HG02623 (cell line): ENCODE measurements around the gene PNLIPRP1.

ENCODE experiments used
- ATAC-seq: cut with Tn5 transposase; IDR thresholded peaks from one replicate; pipeline ENCODE4 v1.9.1; 2021; ENCODE audit warnings: moderate library complexity; ENCODE audit not compliant: unreplicated experiment

PNLIPRP1 gene

GRCh38 chr10:116598329-116598728, 7.6 kb downstream of the PNLIPRP1 start:
- ATAC-seq, result no peak

DNA sequence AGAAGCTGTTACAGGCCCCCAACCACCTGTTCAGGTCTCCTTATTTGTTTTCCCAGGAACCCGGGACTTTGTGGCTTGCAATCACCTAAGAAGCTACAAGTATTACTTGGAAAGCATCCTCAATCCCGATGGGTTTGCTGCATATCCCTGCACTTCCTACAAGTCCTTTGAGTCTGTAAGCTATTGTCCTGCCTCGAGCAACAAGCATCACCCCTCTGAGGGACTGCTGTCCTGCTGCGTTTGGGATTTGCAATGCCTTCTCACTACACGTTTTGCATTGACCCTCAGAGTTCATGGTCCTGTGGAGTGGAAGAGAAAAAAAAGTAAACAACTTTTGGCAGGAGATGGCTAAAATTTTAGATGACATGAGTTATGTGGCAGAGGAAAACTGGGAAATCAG, 9.2 kb downstream of the PNLIPRP1 start:
- ATAC-seq, result no peak

DNA sequence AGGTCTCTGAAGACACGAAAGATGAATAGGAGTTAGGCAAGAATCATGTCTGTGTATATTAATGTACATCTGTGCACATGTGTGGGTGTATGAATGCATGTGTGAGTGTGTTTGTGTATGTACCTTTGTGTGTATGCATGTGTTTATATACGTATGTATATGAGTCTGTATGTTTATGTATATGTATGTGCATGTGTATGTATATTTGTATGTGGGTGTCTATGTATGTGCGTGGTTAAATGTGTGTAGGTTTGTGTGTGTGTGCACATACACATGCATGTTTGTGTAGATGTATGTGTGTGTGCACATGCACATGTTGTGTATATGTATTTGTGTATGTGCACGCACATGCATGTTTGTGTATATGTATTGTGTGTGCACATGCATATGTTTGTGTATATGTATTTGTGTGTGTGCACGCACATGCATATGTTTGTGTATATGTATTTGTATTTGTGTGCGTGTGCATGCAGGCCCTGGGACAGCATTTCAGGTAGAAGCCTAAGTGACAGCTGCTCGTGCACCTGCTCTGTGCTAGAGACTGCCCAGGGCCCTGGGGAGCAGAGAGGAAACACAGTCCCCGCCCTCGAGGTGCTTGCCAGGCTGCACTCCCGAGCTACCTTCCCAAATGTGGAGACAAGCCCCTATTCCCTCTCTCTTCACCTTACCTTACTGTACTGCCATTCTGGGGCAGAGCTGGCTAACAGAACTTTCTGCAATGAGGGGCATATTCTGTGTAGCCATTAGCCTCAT, 12.1 kb downstream of the PNLIPRP1 start:
- no peak for ATAC-seq

DNA sequence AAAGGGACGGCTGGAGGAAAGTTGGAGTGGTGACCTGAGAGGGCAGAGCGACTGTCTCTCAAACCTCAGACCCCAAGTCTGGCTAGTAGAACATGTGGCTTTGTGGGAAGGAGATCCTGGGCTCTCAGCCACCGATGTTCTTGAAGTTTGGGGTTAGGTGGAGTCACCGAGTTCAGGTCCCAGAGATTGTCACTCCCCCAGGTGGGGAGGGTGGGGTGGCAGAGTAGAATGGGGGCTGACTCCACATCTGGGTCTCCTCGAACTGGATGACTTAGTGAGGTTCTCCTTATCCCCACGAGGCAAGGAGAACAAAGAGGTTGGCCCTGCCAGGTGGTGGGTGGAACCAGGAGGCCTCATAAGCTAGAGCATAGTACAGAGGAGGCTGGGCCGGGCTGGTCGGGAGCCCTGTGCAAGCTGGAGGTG, 15.3 kb downstream of the PNLIPRP1 start:
- no peak for ATAC-seq

DNA sequence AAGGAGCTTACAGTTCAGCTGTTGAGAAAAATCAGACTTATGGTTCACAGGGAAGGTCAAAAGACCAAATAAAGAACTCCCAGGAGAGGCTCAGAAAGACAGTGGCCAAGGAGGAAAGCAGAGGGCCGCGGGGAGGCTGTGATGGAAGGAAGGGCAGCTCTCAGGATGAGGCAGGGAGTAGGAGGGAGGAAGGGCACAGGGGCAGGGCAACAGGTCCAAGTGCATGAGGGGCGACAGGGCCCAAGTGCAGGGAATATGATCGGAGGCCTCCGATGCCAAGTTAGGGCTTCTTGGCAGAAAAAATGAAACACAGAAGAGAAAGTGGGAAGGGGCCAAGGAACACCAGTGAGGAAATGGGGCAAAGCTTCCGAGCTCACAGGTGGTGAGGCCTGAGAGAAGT, 16.6 kb downstream of the PNLIPRP1 start:
- ATAC-seq, result no peak

DNA sequence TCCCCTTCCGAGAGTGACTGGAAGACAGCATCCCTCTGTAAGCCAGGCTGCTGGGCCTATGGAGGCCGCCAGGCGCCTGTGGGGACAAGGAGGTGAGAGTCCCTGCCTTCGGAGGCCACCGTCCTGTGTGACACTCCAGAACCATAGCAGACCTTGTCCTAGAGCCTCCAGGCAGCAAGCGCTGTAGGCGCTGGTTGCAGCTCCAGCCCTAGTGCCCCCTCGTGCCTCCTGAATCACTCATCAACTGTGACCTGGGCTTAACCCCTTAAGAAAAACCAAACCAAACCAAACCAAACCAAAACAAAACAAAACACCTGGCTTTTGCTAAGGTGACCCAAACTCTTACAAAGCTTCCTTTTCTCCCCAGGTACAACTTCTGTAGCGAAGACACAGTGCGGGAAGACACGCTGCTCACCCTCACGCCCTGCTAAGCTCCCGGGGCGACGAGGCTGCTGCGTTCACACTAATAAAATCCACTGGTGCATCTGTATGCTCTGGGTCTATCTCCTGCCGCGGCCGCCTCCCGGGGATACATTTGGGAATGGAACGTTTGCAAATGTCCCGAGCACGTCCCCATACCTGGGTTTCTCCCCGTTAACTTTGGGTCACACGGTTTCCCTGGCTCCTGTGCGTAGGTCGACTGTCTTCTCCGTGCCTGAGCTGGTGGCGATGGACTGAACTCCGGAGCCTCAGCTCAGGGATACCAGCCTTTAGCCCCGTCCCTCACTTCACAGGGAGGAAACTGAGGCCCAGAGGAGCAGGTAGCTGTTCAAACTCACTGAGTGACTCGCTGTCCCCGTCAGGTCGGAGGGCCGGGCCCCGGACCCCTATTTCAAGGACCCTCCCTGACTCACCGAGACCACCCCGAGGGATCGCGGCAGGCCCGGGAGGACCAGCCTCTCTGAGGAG, 18.2 kb downstream of the PNLIPRP1 start:
- ATAC-seq, result no peak

DNA sequence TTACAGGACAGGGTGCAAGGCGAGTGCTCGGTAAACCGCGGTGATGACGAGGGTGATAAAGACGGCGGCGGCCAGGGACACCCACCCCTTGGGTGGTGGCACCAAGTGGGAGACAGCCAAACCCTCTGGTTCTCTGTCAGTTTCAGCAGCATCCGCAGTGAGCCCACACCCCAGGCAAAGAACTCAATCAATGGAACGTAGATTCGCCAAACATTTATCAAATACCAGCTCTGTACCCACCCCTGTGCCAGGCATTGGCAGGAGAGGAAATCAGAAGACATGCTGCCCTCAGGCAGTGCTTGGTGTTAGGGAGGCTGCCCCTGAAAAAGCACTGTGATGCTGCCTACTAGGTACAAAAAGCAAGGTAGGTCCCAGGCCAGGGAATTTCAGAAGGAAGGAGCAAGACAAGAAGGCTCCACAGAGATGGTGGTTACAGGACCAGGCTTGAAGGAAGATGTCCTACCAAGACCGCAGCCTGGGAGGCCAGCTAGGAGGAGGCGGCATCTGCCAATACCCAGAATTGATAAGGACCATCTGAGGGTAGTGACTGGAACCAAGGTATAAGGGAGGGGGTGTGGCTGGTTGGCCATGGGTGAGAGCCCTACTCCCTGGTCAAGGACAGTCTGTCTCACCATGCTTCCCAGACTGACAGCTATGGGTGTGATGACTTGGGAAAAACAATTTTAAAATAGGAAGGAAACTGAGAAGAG, 19.8 kb downstream of the PNLIPRP1 start:
- ATAC-seq, result no peak

- no peak for ATAC-seq
Measured at GRCh38 chr10:116611153-116611545, 20.4 kb downstream of the PNLIPRP1 start.

DNA sequence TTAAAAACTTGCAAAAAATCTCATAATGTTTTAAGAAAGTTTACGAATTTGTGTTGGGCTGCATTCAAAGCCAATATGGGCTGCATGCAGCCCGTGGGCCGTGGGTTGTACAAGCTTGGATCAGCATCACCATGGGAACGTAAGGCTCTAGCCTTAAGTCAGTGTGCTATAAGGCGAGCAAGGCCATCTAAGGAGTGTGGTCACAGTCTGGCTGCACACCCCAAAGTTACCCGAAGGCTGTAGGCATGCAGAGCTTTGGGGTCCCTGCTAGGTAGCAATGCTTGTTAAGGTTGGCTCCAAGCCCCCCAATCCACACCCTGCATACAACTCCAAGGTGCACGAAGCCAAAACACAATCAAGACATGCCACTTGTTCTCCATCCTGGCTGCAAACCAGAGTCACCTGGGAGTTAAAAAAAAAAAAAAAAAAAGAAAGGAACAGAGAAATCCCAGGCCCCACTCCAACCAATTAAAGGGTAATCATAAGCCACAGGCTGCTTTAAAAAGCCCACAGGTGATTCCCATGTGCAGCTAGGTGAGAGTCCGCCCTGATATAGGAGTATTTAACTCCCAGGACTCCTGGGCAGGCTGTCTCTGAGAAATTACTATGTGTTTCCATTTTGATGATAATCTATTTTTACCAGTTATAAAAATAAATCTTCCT, 21.5 kb downstream of the PNLIPRP1 start:
- ATAC-seq, result no peak

DNA sequence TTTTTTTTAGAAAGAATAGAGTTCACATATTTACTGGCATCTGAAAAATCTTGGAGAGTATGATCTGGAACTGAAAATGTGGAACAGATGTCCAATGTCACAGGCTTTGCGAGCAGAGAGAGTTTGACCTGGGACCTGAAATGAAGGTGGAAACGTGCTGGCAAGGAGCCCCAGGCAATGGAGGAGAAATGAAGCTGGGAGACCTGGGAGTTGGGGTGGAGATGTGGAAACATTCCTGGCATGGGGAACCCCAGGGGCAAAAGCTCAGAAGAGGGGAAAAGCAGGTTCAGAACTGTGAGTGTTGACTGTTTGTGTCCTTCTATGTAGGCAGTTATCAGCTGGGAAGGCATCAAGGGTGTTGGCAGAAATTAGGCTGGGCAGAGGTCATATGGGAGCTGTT, 22.7 kb downstream of the PNLIPRP1 start:
- ATAC-seq, result no peak

DNA sequence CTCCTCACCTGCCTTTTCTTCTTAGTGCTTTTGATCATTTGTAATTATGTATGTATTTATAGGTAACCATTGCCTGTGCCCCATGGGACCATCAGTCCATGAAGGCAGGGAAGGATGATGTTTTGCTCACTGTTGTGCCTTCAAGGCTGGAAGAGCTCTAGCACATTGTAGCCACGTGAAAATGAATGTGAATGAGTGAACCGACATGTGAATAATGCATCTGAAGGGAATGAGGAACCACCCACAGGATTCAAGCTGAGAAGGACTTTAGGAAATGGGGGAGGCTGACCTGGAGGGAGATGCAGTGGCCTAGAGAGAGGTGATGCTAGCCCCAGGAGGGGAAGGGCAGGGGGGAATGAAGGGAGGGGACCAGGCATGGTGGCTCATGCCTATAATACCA, 24.0 kb downstream of the PNLIPRP1 start:
- ATAC-seq, result no peak

GRCh38 chr10:116615199-116615776, 24.5 kb downstream of the PNLIPRP1 start:
- no peak for ATAC-seq

DNA sequence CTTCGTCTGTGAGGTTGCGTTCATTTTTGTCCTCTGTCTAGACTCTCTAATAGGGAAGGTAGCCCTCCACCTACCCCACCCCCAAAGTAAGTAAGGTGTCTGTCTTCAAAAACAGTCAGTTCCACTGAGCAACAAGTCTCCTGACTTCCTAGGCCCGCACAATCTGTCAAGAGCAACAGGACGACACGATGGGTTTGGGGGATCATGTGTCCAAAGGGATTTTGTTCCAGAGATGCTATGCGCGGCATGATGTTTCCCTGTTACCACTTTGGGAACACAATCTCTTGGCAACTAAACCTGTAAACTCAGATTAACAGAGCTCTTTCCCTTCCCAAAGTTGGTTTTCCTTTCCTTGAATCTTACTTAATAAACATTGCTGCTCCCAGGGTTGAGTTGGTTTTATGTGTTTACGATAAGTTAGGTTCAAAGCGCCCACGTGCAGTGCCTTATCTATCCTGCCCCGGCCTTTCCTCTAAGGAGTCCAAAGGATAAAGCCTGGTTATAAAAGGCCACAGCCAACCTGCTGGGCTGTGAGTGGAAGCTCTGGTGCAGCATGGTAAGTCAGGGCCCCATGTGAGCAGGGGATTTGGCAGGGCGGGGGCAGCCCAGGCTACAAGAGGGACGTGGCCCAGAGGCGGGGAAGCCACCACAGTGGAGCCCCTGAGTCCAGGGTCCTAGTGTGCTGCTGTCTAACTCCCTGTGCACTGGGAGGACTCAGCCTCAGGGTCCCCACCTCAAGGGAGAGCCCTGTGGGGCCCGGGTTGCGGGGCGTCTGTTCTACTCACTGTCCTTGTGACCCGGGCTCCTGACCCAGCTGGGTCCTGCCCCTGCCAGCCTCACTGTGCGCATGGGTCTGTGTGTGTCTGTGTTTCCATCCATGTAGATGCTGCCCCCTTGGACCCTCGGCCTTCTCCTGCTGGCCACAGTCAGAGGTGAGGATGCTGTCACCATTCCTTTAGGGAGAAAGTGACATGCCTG, 30.0 kb downstream of the PNLIPRP1 start, which contains the start of gene PNLIPRP2:
TSS of gene PNLIPRP2 (plus strand) at position 531 of the 978 bp plus-strand sequence.
- no peak for ATAC-seq

- no peak for ATAC-seq
Measured at GRCh38 chr10:116621476-116621875, 30.7 kb downstream of the PNLIPRP1 start.

GRCh38 chr10:116621934-116622655, 31.3 kb downstream of the PNLIPRP1 start:
- ATAC-seq, result no peak

DNA sequence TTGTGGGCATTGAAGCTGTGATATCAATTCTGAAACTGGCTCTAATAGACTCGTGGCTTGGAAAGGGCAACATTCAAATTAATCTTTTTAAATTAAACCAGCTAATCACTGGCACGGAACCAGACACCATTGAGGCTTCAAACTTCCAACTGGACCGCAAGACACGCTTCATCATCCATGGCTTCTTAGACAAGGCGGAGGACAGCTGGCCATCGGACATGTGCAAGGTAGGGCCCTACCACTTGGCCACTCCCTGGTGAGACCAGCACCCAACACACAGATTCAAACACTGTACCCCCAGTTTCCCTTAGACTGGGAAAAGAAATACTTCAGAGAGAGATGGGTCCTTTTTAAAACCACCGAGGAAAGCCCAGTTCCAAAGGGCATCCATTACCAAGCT, 35.1 kb downstream of the PNLIPRP1 start:
- ATAC-seq, result no peak

DNA sequence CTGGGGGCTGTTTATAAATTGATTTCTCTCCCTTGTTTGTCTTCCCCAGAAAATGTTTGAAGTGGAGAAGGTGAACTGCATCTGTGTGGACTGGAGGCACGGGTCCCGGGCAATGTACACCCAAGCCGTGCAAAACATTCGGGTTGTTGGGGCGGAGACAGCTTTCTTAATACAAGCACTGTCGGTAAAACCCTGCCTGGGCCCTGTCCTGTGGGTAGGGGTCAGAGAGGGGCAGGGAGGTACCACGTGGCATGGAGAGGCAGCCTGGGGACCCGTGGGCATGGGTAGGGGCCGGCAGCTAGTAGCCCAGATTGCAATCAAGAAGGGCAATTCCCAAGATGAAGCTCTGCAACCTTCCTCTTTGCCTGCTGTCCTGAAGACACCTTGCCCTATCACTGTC, 36.1 kb downstream of the PNLIPRP1 start:
- no peak for ATAC-seq

GRCh38 chr10:116627386-116627933, 36.7 kb downstream of the PNLIPRP1 start:
- no peak for ATAC-seq
